Measurements from ENCODE around the gene LMF1.

The LMF1 gene

DNA sequence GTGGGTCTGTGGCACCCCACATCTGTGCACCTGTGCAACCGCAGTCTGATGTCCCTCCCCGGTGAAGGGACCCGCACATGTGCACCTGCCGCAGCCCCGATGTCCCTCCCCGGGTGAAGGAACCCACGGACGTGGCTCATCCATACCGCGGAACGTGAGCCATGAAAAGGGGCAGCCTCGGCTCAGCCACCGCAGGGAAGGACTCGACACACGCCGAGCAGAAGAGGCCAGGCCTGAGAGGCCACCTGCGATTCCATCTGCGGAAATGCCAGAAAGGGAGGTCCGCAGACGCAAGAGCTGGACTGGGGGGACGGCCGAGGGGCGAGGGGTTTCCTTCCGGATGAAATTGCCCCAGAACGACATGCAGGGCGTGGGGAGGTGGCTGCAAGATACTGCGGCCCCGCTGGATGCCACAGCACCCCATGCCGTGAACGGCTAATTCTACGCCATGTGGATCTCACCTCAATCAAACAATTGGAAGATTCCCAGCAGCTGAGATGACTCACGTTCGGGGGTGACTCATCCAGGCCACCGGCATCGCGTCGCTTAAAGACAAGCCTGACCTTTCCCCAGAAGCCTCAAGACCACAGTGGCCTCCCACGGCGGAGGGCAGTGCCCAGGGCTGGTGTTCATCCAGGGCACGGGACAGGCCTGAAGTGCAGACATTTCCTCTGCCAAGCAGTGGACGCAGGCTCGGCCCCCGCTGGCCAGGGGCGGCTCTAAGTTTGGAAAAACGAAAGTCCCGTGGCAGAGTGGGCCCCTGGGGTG lies 31.8 kb upstream of the LMF1 start:
- peak; percentile 38 for DNase-seq (ENCODE audit: low read depth)

DNA sequence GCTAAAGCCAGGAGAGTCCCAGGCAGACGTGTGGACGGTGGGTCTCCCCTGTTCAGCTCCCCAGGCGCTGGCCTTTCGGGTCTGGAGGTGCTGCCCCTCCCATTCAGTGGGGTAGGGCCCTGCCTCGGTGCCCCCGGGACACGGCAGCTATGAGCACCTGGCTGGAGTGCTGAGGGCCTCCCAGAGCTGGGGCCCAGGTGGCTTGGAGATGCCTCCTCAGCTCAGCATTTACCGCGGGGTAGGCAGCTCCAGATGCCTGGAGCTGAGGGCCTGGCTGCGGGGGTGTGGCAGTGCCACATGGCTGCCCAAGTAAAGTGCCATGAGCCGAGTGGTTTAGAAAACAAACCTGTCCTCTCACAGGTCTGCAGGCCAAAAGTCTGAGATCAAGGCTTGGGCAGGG lies 30.3 kb upstream of the LMF1 start:
- no peak for DNase-seq (ENCODE audit: low read depth)

DNA sequence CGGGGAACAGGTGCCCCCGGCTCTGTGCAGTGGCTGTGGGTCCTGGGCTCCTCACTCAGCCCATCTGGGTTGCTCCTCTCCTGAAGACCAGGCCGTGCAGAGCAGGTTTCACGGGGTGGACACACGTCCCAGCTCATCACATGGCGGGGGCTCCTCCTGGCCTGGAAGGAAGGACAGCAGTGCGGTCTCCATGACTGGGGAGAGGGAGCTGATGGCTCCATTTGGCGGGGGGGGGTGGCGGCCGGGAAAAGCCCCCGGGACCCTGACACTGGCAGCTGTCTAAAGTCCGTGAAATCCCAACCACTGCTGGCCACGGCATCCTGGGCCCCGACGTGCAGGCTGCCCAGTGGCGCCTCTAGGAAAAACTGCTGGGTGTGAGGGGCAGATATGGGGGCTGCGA lies 29.8 kb upstream of the LMF1 start:
- DNase-seq (ENCODE audit: low read depth): no peak

DNA sequence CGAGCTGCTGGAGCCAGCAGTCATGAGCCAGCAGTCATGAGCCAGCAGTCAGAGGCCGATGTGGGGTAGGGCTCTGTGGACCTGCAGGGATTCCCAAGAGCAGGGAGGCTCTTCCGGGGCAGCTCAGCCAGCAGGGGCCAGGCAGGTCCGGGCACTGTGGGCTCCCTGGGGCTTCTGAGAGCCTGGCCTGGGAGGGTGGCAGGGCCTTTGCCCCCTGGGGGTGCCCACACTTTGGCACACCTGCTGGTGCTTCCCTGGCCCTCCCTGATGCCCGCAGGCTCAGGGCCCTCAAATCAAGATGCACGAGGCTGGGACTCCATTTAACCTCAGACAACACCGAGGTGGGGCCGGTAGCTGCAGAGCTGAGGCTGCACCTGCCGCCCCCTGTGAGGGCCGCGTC lies 28.9 kb upstream of the LMF1 start:
- no peak for DNase-seq (ENCODE audit: low read depth)

DNA sequence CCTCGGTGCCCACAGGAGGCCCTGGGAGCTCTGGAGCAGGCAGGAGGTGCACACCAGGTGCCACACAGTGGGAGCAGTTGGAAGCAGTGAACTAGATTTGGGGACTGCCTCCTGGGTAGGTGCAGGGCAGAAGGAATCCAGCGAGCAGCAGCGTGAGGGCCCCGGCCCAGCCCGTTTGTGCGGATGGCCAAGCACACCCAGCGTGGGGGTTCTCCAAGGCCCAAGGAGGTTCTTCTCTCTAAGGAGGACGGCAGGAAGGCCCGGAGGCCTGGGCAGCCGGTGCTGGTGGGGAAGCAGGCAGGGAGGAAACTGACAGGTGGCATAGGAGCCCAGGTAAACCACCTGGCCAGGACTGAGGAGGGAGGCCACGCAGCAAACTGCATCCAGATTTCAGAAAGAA lies 27.8 kb upstream of the LMF1 start:
- no peak for DNase-seq (ENCODE audit: low read depth)

DNA sequence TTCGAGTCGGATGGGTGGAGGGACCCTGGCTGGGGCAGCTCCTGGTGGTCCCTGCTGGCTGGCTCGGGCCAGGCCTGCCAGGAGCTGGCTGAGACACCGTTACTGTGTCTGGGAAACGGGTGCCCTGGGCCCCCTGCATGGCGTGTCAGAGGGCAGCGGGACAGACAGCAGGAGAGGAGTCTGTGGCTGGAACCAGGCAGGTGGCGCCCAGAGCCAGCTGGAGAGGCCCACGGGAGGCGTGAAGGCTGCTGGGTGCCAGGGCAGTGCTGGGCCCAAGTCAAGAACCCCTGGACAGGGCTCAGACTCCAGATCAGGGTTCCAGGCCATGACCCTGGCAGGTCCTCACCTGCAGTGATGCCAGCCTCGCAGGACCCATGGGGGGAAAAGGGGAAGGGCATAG lies 27.4 kb upstream of the LMF1 start:
- no peak for DNase-seq (ENCODE audit: low read depth)

DNA sequence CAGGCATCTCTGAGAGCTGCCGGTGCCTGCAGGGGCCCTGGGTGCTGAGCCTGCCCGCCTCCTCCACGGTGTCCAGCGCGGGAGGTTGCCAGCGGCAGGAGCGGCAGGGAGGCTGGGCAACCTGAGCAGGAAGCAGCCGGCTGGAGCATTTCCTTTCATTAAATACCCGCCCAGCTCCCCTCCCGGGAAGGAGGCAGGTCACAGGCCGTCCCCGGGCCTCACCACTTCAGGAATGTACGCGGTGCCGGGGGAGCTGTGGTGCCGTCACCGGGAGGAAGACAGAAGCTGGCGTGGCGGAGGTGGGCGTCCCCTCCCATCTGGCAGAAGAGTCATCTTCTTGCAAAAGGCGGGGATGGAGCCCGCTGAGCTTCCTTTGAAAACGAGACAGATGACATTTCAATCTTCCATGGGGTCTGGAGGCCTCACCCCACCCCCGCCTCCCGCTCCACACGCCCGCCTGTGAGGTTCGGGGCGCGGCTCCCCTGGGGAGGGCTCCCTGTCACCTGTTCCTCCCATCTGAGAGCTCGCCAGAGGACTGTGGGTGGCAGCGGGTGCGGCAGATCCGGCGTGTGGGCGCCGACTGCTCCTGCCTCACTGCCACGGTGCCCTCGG lies 26.8 kb upstream of the LMF1 start:
- no peak for DNase-seq (ENCODE audit: low read depth)

DNA sequence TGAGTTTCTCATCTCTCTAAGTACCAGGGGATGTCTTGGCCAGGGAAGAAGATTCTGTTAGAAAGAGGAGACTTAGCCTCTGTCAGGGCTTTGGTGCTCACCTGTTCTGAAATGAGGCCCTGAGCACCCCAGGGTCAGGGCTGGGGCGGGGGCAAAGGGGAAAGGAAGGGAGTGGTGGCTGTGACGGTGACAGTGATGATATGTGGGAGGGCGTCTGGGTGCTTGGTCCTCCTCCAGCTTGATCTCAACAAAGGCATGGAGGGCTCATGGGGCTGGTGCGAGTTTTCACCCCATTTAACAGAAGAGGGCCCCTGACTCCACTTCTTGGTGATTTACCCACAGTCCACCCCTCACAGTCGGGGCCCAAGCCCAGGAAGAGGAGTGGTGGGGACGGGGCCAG lies 25.9 kb upstream of the LMF1 start:
- DNase-seq (ENCODE audit: low read depth): no peak

DNA sequence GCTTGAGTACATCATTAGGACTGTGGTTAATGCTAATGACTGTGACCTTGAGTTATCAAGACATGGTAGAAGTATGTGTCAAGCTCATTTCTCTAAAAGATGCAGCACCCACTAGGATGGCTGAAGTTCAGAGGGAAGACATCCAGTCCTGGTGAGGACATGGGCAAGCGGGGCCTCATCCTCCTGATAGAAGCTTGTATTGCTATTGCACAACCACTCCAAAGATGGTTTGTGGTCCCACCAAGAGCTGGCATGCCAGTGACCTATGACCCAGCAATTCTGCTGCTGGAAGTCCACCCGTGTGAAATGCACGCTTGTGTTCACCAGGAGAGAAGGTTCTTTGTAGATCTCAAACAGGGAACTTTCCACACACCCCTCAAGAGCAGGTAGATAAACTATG lies 25.0 kb upstream of the LMF1 start:
- no peak for DNase-seq (ENCODE audit: low read depth)

DNA sequence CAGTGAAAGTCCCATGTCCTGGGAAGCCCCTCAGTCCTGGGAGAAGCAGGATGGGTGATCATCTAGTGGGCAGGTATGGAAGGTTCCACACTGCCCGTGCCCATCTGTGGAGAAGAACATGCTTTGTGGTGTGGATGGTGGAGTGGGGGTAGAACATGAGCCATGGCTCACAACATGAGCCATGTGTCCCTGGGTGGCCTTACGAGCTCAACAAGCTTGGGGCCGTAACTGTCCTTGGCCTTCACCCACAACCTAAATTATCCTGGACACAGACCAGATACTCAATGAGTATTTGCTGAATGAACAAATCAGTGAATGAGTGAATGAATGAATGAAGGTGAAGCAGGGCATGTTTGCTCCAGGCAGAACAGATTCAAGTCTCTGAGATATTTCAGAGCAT lies 24.3 kb upstream of the LMF1 start:
- DNase-seq (ENCODE audit: low read depth): no peak

DNA sequence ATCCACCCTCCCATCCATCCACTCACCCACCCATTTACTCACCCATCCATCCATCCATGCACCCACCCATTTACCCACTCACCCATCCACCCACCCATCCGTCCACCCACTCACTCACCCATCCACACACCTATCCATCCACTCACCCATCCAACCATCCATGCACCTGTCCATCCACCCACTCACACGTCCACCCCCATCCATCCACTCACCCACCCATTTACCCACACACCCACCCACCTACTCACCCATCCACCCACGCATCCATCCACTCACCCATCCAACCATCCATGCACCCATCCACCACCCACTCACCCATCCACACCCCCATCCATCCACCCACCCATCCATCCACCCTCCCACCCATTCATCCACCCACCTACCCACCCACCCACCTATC lies 22.9 kb upstream of the LMF1 start:
- no peak for DNase-seq (ENCODE audit: low read depth)

DNA sequence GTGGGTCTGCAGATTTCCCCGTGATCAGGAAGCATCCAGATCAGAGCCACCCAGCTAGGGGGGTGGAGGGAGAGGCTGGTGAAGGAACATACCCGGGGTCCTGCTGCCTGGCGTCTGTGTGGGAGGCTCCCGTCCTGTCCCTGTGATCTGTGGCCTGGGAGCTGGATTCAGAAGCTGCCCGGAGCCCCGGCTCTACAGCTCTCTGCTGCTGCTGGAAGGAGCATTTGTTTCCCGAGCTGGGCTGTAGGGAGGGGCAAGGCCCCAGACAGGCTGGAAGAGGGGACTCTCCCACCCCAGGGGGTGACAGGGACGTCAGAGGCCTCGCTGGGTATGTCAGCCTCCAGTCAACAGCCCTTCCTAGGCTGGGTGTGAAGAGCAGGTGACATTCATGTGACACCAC lies 21.0 kb upstream of the LMF1 start:
- no peak for DNase-seq (ENCODE audit: low read depth)

DNA sequence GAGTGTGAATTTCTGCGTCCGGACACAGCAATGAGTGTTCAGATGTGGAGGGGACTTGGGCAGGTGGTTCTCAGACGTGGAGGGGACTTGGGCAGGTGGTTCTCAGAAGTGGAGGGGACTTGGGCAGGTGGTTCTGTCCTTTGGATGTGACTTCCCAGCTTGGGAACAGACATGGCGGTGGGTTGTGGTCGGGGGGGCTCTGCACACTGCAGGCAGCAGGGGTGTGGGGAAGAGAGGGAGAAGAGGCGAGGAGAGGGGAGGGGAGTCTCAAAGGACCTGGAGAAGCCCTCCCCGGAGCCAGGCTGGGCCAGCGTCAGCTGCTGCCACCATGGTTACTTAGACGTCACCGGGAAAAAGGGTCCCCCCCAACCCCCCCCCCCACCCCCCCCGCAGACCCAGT lies 20.6 kb upstream of the LMF1 start:
- no peak for DNase-seq (ENCODE audit: low read depth)

DNA sequence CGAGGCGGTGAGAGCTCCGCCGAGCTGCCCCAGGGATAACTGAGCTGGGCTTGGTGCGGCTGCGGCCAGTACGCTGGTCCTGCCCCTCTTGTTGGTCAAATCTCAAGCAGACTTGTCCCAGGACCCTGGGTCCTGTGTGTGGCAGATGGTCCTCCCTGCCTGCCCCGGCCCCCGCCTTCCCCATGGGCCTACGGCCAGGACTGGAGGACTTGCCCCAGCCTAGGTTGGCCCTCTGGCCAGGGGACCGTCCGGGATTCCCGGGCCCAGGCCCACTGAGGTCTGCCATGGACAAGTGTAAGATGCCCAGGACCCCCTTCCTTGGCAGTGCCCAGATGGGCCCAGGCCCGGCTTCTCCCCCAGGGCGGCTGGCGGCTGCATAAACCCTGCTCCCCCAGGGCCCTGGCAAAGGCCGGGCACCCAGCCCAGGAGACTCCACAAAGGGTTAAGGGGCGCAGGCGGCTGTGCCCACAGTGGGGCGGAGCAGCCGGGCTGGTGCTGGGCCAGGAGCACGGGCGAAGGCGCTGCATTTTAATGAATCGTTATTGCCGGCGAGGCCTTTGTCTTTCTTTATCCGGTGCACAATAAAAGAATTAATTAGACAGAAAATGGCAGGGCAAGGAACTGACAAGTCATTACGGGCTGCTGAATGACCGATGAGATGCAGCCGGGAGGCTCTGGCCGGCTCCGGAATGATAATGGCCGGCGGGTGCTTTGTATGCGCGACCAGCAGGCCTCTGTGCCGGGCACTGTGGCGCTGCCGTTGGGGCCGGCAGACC lies 19.9 kb upstream of the LMF1 start:
- DNase-seq (ENCODE audit: low read depth): no peak

DNA sequence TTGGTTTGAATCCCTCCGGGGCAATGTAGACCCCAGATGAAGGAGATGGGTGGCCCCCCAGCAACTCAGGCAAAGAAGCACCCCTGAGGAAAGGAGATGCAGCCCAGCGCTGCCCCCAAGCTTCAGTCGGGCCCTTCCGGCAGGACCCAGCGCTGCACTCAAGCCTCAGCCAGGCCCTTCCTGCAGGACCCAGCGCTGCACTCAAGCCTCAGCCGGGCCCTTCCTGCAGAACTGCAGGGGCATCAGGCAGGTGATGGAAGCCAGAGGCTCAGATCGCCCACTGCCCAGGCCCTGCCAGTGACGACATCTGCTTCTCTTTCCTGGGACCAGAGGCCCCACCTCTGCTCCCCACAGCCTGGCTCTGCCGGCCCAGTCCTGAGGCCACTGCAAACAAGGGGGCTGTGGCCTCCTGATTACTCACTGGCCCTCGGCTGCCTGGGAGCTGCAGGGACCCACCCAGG lies 18.6 kb upstream of the LMF1 start:
- DNase-seq (ENCODE audit: low read depth): no peak

DNA sequence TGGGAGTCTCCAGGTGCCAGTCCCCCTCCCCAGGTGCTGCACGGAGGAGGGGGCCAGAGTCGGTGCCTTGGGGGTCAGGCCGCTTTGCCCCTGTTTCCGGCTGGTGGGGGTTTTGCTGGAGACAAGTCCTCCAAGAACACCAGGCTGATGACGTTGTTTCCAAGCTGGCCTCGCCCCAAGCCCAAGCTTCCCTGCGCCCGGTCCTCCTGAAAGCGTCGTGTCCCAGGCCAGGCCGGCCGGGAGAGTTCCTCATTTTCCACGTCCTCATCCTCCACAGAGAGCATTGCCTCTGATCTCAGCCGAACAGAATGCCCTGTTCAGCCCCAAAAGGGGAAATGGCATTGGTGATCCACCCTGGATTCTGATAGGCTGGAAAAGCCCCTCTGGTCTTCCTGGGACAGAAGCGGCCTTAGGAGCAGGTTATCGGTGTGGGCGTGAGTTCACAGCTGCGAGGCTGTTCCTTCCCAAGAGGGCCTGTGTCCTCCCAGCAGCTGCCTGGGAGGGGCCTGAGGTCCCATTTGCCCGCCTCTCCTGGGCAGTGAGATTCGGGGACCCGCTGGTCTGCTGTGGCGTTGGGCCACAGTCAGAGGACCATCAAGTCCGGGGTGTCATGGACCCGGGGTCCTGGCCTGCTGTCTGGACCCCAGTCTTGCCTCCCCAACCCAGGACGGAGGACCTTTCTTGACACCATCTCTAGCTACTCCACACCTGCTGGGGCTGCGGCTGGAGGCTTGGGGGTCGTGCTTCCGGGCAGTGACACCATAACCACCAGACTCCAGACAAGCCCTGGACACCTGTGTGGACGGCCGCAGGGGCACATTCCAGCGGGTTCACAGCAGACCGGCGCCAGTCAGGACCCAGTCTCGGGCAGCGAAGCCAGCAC lies 17.9 kb upstream of the LMF1 start:
- DNase-seq (ENCODE audit: low read depth): no peak

DNA sequence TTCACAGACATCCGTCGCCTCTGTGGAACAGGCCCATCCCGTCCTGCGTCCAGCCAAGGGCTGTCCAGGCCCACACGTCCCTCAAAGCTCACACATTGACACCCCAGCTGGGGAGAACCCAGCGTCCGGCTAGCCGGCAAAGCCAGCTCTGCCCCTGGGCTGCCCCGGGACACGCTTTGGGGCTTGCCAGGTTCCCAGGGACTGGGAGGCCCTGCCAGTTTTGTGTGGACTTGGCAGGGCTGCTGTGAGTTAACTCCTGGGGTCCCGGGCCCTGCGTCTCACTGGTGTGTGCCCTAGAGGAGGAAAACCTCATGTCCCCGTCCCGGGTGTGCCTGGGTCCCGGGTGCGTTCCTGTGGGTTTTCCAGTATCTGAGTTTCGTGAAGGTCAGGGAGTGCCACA lies 17.1 kb upstream of the LMF1 start:
- DNase-seq (ENCODE audit: low read depth): no peak

DNA sequence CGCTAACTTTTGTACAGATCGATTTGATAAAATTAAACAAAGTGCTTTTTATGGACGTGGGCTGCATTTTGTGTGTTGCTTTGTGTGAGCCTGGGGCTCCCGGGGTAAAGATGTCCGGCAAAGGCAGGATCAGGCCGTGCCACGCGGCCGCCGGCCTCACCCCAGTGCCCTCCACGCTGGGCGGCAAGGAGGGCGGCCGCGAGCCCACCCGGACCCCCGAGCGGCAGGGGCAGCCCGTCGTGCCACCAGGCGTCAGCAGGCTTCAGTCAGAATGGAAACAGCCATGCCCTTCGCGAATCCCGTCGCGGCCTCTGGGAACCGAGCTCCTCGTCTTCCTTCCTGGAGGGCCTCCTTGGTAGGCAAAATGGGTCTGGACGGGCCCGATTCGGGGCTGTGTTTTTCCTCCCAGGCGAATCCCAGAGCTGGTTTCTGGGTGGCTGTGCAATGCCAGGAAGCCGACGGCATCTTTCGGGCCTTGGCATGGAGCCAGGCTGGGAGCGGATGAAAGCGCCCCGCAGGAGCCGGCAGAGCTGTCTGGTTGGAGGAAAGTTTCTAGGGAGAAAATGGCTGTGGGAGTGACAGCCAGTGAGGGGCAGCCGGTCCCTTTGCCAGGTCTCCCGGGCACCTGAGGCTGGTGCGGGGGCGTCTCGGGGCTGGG lies 16.3 kb upstream of the LMF1 start:
- no peak for DNase-seq (ENCODE audit: low read depth)

DNA sequence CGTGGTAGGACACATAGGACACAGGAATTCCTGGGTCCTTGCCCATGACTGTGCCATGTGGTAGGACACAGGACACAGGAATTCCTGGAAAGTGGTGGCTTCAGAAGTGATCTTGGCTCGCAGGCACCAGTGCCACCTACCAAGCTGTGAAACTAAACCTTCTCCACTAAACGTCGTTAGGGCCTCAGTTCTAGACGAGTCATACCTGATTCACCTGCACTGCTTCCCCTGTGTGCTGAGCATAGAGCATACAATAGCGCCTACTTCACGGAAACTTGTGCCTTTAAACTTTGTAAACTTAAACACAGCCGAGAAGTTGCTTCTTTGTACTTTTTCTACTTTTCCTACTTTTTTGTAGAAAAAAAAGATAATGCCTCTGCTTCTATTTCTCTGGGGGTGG lies 15.6 kb upstream of the LMF1 start:
- DNase-seq (ENCODE audit: low read depth): no peak

DNA sequence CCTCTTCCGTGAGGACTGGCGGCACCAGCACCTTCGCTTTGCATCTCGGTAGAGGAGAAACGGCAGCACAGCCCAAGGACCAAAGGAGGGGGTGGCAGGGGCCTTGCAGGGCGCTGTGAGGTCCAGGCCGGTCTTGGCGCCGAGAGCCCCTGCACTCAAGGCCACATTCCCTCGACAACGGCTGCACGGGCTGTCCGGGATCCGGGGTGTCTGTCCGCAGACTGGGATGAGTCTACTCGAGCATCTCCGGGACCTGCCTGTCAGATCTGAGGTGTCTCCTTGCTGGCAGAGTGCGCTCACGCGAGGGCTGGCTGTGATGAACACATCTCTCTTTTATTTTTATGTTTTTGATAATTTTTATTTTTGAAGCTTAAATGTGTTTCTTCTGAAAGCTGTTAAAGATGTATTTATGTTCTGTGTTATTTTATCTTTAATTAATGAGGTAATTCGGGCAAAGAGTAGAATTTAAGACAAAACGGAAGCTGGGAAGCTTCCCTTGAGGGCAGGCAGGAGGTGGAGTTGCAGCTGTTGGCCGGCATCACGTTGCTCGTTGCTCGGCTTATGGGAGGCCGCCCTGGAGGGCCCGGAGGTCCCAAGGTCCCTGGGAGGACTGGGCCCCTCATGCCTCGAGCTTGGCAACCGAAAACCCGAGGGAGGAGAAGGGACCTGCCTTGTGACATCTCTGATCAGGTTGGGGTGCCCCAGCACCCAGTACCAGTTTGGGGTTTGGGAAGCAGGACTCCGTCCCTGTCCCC lies 15.0 kb upstream of the LMF1 start:
- no peak for DNase-seq (ENCODE audit: low read depth)
